Measurements from ENCODE around the gene SH3BP1. TPM values are rescaled to one million over a fixed set of nuclear protein-coding genes. Genes with fewer than 3 reads are reported as not detected.

SH3BP1 gene
- total RNA-seq, 1 donor from 2014 or later: 6.9 TPM

GRCh38 chr22:37634417-37634924 is 5.0 kb upstream of the SH3BP1 start:
- no peak for DNase-seq (ENCODE audit: extremely low spot score, unreplicated experiment)
- peaks cover 48% of the 10 kb centered on the region for H3K4me1 Mint-ChIP-seq (ENCODE audit: unreplicated experiment)
- H3K27ac Mint-ChIP-seq (ENCODE audit: unreplicated experiment): peak overlapping the region; percentile 86
- no peaks in the 10 kb centered on the region for H3K36me3 Mint-ChIP-seq (ENCODE audit: unreplicated experiment)
- H3K27me3 Mint-ChIP-seq (ENCODE audit: unreplicated experiment): no peaks in the 10 kb centered on the region
- H3K9me3 Mint-ChIP-seq (ENCODE audit: unreplicated experiment): no peaks in the 10 kb centered on the region
- TF ChIP-seq, protein P1, sequence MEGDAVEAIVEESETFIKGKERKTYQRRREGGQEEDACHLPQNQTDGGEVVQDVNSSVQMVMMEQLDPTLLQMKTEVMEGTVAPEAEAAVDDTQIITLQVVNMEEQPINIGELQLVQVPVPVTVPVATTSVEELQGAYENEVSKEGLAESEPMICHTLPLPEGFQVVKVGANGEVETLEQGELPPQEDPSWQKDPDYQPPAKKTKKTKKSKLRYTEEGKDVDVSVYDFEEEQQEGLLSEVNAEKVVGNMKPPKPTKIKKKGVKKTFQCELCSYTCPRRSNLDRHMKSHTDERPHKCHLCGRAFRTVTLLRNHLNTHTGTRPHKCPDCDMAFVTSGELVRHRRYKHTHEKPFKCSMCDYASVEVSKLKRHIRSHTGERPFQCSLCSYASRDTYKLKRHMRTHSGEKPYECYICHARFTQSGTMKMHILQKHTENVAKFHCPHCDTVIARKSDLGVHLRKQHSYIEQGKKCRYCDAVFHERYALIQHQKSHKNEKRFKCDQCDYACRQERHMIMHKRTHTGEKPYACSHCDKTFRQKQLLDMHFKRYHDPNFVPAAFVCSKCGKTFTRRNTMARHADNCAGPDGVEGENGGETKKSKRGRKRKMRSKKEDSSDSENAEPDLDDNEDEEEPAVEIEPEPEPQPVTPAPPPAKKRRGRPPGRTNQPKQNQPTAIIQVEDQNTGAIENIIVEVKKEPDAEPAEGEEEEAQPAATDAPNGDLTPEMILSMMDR (IDR thresholded peaks at IDR 0.05): peak; percentile 11
- H3K4me3 Mint-ChIP-seq (ENCODE audit: unreplicated experiment): peak overlapping the region; percentile 26

GRCh38 chr22:37635157-37635556 is 4.3 kb upstream of the SH3BP1 start:
- no peak for DNase-seq (ENCODE audit: extremely low spot score, unreplicated experiment)

GRCh38 chr22:37636186-37636948 is 3.1 kb upstream of the SH3BP1 start:
- Mint-ChIP-seq H3K4me1 (ENCODE audit: unreplicated experiment) (peaks cover 57% of the 10 kb centered on the region), H3K4me3 (ENCODE audit: unreplicated experiment) (no peak overlapping the region), H3K27me3 (ENCODE audit: unreplicated experiment) (no peaks in the 10 kb centered on the region), H3K27ac (ENCODE audit: unreplicated experiment) (no peak overlapping the region), H3K36me3 (ENCODE audit: unreplicated experiment) (no peaks in the 10 kb centered on the region), H3K9me3 (ENCODE audit: unreplicated experiment) (no peaks in the 10 kb centered on the region)
- TF ChIP-seq, protein P1 (IDR thresholded peaks at IDR 0.05): peak; percentile 45
- DNase-seq (ENCODE audit: extremely low spot score, unreplicated experiment): no peak

More at GRCh38 chr22:37635157-37635556, 4.3 kb upstream of the SH3BP1 start:
- no peaks in the 10 kb centered on the region for H3K36me3 Mint-ChIP-seq (ENCODE audit: unreplicated experiment)
- no peaks in the 10 kb centered on the region for H3K27me3 Mint-ChIP-seq (ENCODE audit: unreplicated experiment)
- TF ChIP-seq, protein P1 (IDR thresholded peaks at IDR 0.05): no peak
- H3K4me3 Mint-ChIP-seq (ENCODE audit: unreplicated experiment): no peak overlapping the region
- no peak overlapping the region for H3K27ac Mint-ChIP-seq (ENCODE audit: unreplicated experiment)
- H3K4me1 Mint-ChIP-seq (ENCODE audit: unreplicated experiment): peaks cover 50% of the 10 kb centered on the region
- H3K9me3 Mint-ChIP-seq (ENCODE audit: unreplicated experiment): no peaks in the 10 kb centered on the region

DNA sequence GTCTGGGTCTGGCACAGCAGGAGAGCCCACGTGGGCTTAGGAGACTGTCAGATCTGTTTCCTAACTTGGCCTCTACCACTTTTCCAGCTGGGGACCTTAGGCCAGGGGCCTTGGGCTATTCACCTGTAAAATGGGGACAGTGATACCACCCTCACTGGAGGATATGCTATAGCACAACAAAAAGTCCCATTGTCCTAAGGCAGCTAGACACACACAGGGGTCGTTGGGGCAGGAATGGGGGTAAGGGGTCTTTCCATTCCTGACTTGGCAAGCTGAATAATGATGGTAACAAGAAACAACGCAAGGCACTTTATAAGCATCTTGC is 2.6 kb upstream of the SH3BP1 start:
- no peaks in the 10 kb centered on the region for H3K36me3 Mint-ChIP-seq (ENCODE audit: unreplicated experiment)
- peaks cover 57% of the 10 kb centered on the region for H3K4me1 Mint-ChIP-seq (ENCODE audit: unreplicated experiment)
- TF ChIP-seq, protein P1 (IDR thresholded peaks at IDR 0.05): no peak
- DNase-seq (ENCODE audit: extremely low spot score, unreplicated experiment): no peak
- no peak overlapping the region for H3K4me3 Mint-ChIP-seq (ENCODE audit: unreplicated experiment)
- H3K27ac Mint-ChIP-seq (ENCODE audit: unreplicated experiment): no peak overlapping the region
- H3K9me3 Mint-ChIP-seq (ENCODE audit: unreplicated experiment): no peaks in the 10 kb centered on the region
- H3K27me3 Mint-ChIP-seq (ENCODE audit: unreplicated experiment): no peaks in the 10 kb centered on the region

GRCh38 chr22:37638391-37639069 is 939 bp upstream of the SH3BP1 start:
- Mint-ChIP-seq H3K36me3 (ENCODE audit: unreplicated experiment) (no peaks in the 10 kb centered on the region), H3K9me3 (ENCODE audit: unreplicated experiment) (no peaks in the 10 kb centered on the region), H3K4me3 (ENCODE audit: unreplicated experiment) (peak overlapping the region; percentile 66), H3K27ac (ENCODE audit: unreplicated experiment) (peak overlapping the region; percentile 19), H3K27me3 (ENCODE audit: unreplicated experiment) (no peaks in the 10 kb centered on the region), H3K4me1 (ENCODE audit: unreplicated experiment) (peaks cover 53% of the 10 kb centered on the region)
- TF ChIP-seq, protein P1 (IDR thresholded peaks at IDR 0.05): no peak
- DNase-seq (ENCODE audit: extremely low spot score, unreplicated experiment): no peak

All from osteocyte (in vitro differentiated cells).